ENCODE results near the gene SYTL4.
A peak's percentile ranks its signal among the peaks of the same experiment; 100 is the strongest.

SYTL4 gene

GRCh38 chrX:100659431-100660137 is 72.3 kb downstream of the SYTL4 start:
- no peak overlapping the region for H2AK5ac ChIP-seq (ENCODE audit: low read length)
- no peak overlapping the region for H2BK120ac ChIP-seq (ENCODE audit: insufficient read depth, low read length, poor library complexity)
- WGBS (ENCODE audit: extremely low coverage, insufficient coverage, insufficient read length) = no CpG with 5 or more reads among the region's 4 CpGs
- no peak overlapping the region for H2AFZ ChIP-seq (ENCODE audit: insufficient read depth, low read length, poor library complexity)
- no peaks in the 10 kb centered on the region for H3K27me3 ChIP-seq (ENCODE audit: insufficient read depth, low read length)
- no peak overlapping the region for H2BK5ac ChIP-seq (ENCODE audit: low read depth, low read length, poor library complexity)
- H3K18ac ChIP-seq (ENCODE audit: low read length) = no peak overlapping the region
- no peak overlapping the region for H2BK12ac ChIP-seq (ENCODE audit: low read length)
- H3K4ac ChIP-seq (ENCODE audit: low read depth, low read length) = no peak overlapping the region
- H3K14ac ChIP-seq (ENCODE audit: low read length) = no peak overlapping the region
- no peak overlapping the region for H3K4me2 ChIP-seq (ENCODE audit: low read length)
- no peak overlapping the region for H4K12ac ChIP-seq (ENCODE audit: low read depth, low read length)
- no peak overlapping the region for H3K9ac ChIP-seq (ENCODE audit: low read length)
- no peak overlapping the region for H4K8ac ChIP-seq (ENCODE audit: low read depth, low read length)
- no peaks in the 10 kb centered on the region for H3K79me2 ChIP-seq (ENCODE audit: control insufficient read depth, insufficient read depth, low read length, poor library complexity)
- H3K4me3 ChIP-seq (ENCODE audit: low read depth, low read length) = no peak overlapping the region
- H3K27ac ChIP-seq (ENCODE audit: low read depth, low read length) = no peak overlapping the region
- no peak for DNase-seq
- no peak overlapping the region for H4K91ac ChIP-seq (ENCODE audit: low read depth, low read length)
- no peak overlapping the region for H3K23ac ChIP-seq (ENCODE audit: low read length)
- no peaks in the 10 kb centered on the region for H3K36me3 ChIP-seq (ENCODE audit: control insufficient read depth in 1 of 2, insufficient read depth in 2 of 2, low read length in 2 of 2)
- no peaks in the 10 kb centered on the region for H3K4me1 ChIP-seq (ENCODE audit: control insufficient read depth in 1 of 2, insufficient read depth in 2 of 2, low read length in 2 of 2)
- no peaks in the 10 kb centered on the region for H3K9me3 ChIP-seq (ENCODE audit: insufficient read depth, low read depth, low read length)
- no peaks in the 10 kb centered on the region for H3K79me1 ChIP-seq (ENCODE audit: low read length)

DNA sequence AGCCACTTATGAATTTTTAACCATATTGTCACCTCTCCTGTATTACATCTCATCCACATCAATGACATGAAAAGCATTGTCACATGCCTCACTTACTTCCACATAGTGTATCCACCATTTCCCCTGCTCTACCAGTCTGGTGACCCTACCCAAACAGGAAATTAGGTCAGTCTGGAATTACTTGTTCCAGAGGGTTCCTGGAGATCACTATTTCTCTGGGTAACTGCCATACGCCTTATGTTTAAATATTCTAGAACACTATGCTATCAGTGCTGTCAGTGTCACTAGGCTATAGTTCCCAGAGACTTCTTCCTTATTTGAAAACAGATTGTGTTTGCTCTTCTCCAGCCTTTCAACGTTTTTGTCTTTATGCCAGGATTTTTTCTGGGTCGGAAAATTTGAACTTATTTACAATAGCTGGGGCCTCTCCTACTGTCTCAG is 73.0 kb downstream of the SYTL4 start:
- no CpG with 5 or more reads among the region's 3 CpGs for WGBS (ENCODE audit: extremely low coverage, insufficient coverage, insufficient read length)
- Histone ChIP-seq H3K79me2 (ENCODE audit: control insufficient read depth, insufficient read depth, low read length, poor library complexity) (no peaks in the 10 kb centered on the region), H3K79me1 (ENCODE audit: low read length) (no peaks in the 10 kb centered on the region), H3K9me3 (ENCODE audit: insufficient read depth, low read depth, low read length) (no peaks in the 10 kb centered on the region), H4K91ac (ENCODE audit: low read depth, low read length) (no peak overlapping the region), H3K23ac (ENCODE audit: low read length) (no peak overlapping the region), H3K4me2 (ENCODE audit: low read length) (no peak overlapping the region), H2BK120ac (ENCODE audit: insufficient read depth, low read length, poor library complexity) (no peak overlapping the region), H3K9ac (ENCODE audit: low read length) (no peak overlapping the region), H3K27ac (ENCODE audit: low read depth, low read length) (no peak overlapping the region), H3K14ac (ENCODE audit: low read length) (no peak overlapping the region), H3K4ac (ENCODE audit: low read depth, low read length) (no peak overlapping the region), H4K12ac (ENCODE audit: low read depth, low read length) (no peak overlapping the region), H3K27me3 (ENCODE audit: insufficient read depth, low read length) (no peaks in the 10 kb centered on the region), H2AFZ (ENCODE audit: insufficient read depth, low read length, poor library complexity) (no peak overlapping the region), H3K4me3 (ENCODE audit: low read depth, low read length) (no peak overlapping the region), H2BK12ac (ENCODE audit: low read length) (no peak overlapping the region), H4K8ac (ENCODE audit: low read depth, low read length) (no peak overlapping the region), H3K18ac (ENCODE audit: low read length) (no peak overlapping the region), H2AK5ac (ENCODE audit: low read length) (no peak overlapping the region), H2BK5ac (ENCODE audit: low read depth, low read length, poor library complexity) (no peak overlapping the region), H3K4me1 (ENCODE audit: control insufficient read depth in 1 of 2, insufficient read depth in 2 of 2, low read length in 2 of 2) (no peaks in the 10 kb centered on the region), H3K36me3 (ENCODE audit: control insufficient read depth in 1 of 2, insufficient read depth in 2 of 2, low read length in 2 of 2) (no peaks in the 10 kb centered on the region)
- DNase-seq = no peak

GRCh38 chrX:100654261-100654660 is 77.7 kb downstream of the SYTL4 start:
- H3K9me3 ChIP-seq (ENCODE audit: insufficient read depth, low read depth, low read length) = no peaks in the 10 kb centered on the region
- no peak overlapping the region for H3K14ac ChIP-seq (ENCODE audit: low read length)
- no peaks in the 10 kb centered on the region for H3K79me1 ChIP-seq (ENCODE audit: low read length)
- no peak overlapping the region for H3K23ac ChIP-seq (ENCODE audit: low read length)
- H3K27ac ChIP-seq (ENCODE audit: low read depth, low read length) = no peak overlapping the region
- no peak overlapping the region for H4K8ac ChIP-seq (ENCODE audit: low read depth, low read length)
- no peak overlapping the region for H3K18ac ChIP-seq (ENCODE audit: low read length)
- no peaks in the 10 kb centered on the region for H3K27me3 ChIP-seq (ENCODE audit: insufficient read depth, low read length)
- H3K4ac ChIP-seq (ENCODE audit: low read depth, low read length) = no peak overlapping the region
- H2AFZ ChIP-seq (ENCODE audit: insufficient read depth, low read length, poor library complexity) = no peak overlapping the region
- H3K9ac ChIP-seq (ENCODE audit: low read length) = no peak overlapping the region
- no peak overlapping the region for H3K4me2 ChIP-seq (ENCODE audit: low read length)
- H4K91ac ChIP-seq (ENCODE audit: low read depth, low read length) = no peak overlapping the region
- no peak overlapping the region for H2BK5ac ChIP-seq (ENCODE audit: low read depth, low read length, poor library complexity)
- no peaks in the 10 kb centered on the region for H3K79me2 ChIP-seq (ENCODE audit: control insufficient read depth, insufficient read depth, low read length, poor library complexity)
- no peak overlapping the region for H3K4me3 ChIP-seq (ENCODE audit: low read depth, low read length)
- WGBS (ENCODE audit: extremely low coverage, insufficient coverage, insufficient read length) = no CpG with 5 or more reads among the region's 3 CpGs
- H2AK5ac ChIP-seq (ENCODE audit: low read length) = no peak overlapping the region
- H2BK12ac ChIP-seq (ENCODE audit: low read length) = no peak overlapping the region
- no peaks in the 10 kb centered on the region for H3K36me3 ChIP-seq (ENCODE audit: control insufficient read depth in 1 of 2, insufficient read depth in 2 of 2, low read length in 2 of 2)
- DNase-seq = peak in 1 of 2 donors; percentile 18
- H3K4me1 ChIP-seq (ENCODE audit: control insufficient read depth in 1 of 2, insufficient read depth in 2 of 2, low read length in 2 of 2) = peaks cover 3% of the 10 kb centered on the region in 2 experiments
- H2BK120ac ChIP-seq (ENCODE audit: insufficient read depth, low read length, poor library complexity) = no peak overlapping the region
- no peak overlapping the region for H4K12ac ChIP-seq (ENCODE audit: low read depth, low read length)

- Histone ChIP-seq H3K79me1 (ENCODE audit: low read length) (no peaks in the 10 kb centered on the region), H3K23ac (ENCODE audit: low read length) (no peak overlapping the region), H3K27me3 (ENCODE audit: insufficient read depth, low read length) (no peaks in the 10 kb centered on the region), H2BK120ac (ENCODE audit: insufficient read depth, low read length, poor library complexity) (no peak overlapping the region), H3K4me2 (ENCODE audit: low read length) (no peak overlapping the region), H2AFZ (ENCODE audit: insufficient read depth, low read length, poor library complexity) (no peak overlapping the region), H3K4me3 (ENCODE audit: low read depth, low read length) (no peak overlapping the region), H3K18ac (ENCODE audit: low read length) (no peak overlapping the region), H4K8ac (ENCODE audit: low read depth, low read length) (no peak overlapping the region), H2BK5ac (ENCODE audit: low read depth, low read length, poor library complexity) (no peak overlapping the region), H2BK12ac (ENCODE audit: low read length) (no peak overlapping the region), H3K9me3 (ENCODE audit: insufficient read depth, low read depth, low read length) (no peaks in the 10 kb centered on the region), H4K12ac (ENCODE audit: low read depth, low read length) (no peak overlapping the region), H4K91ac (ENCODE audit: low read depth, low read length) (no peak overlapping the region), H2AK5ac (ENCODE audit: low read length) (no peak overlapping the region), H3K9ac (ENCODE audit: low read length) (no peak overlapping the region), H3K14ac (ENCODE audit: low read length) (no peak overlapping the region), H3K27ac (ENCODE audit: low read depth, low read length) (no peak overlapping the region), H3K36me3 (ENCODE audit: control insufficient read depth in 1 of 2, insufficient read depth in 2 of 2, low read length in 2 of 2) (no peaks in the 10 kb centered on the region), H3K79me2 (ENCODE audit: control insufficient read depth, insufficient read depth, low read length, poor library complexity) (no peaks in the 10 kb centered on the region), H3K4me1 (ENCODE audit: control insufficient read depth in 1 of 2, insufficient read depth in 2 of 2, low read length in 2 of 2) (peaks cover 3% of the 10 kb centered on the region in 2 experiments), H3K4ac (ENCODE audit: low read depth, low read length) (no peak overlapping the region)
- no CpG with 5 or more reads among the region's 2 CpGs for WGBS (ENCODE audit: extremely low coverage, insufficient coverage, insufficient read length)
- no peak for DNase-seq
Observed at GRCh38 chrX:100652266-100652665, 79.7 kb downstream of the SYTL4 start.

Measured in trophoblast cell (in vitro differentiated cells and primary cell).